Measurements from ENCODE around the gene WDR5B.
"Not testable (repeated sequence)": the region's sequence is repeated elsewhere in the genome, so short reads cannot be mapped to it uniquely, and the experiment has no call there.

The WDR5B gene

GRCh38 chr3:122365582-122366378 is 50.1 kb downstream of the WDR5B start:
- not testable (repeated sequence) for DNase-seq (ENCODE audit: low read depth)

- no peak for DNase-seq (ENCODE audit: low read depth)
These were observed 50.8 kb downstream of the WDR5B start for GRCh38 chr3:122365073-122365472.

- no peak for DNase-seq (ENCODE audit: low read depth)
These were observed 51.4 kb downstream of the WDR5B start for GRCh38 chr3:122364490-122364889.
